Keratinocyte (primary cell): ENCODE results near the gene LCOR. TPM values are rescaled to one million over a fixed set of nuclear protein-coding genes. Genes with fewer than 3 reads are reported as not detected.

ENCODE experiments used
- DNase-seq: peaks from one replicate; pipeline ENCODE4 v3.0.0-alpha.2; 2011; ENCODE audit warnings: low read depth, missing footprints, low spot score
- FAIRE-seq: peaks from 2 replicates; lab custom pipeline; 2011; peaks lifted over from hg19 to GRCh38; lab: Jason Lieb, UNC
- H2AFZ ChIP-seq: 2 replicates; pipeline ENCODE4 v1.6.0; 2012; ENCODE audit warnings: low read length, control low read depth, inconsistent platforms; ENCODE audit not compliant: control insufficient read depth
- H3K27ac ChIP-seq: 2 replicates; pipeline ENCODE4 v1.5.1; 2011; ENCODE audit warnings: low read length; ENCODE audit not compliant: control insufficient read depth, insufficient read depth
- H3K27me3 ChIP-seq: 3 replicates; pipeline ENCODE4 v1.6.0; 2011; ENCODE audit warnings: low read length; ENCODE audit not compliant: control insufficient read depth, insufficient read depth; ENCODE audit errors: extremely low read depth
- H3K36me3 ChIP-seq, 2 experiments: 2 replicates in 1 of 2; 3 replicates in 1 of 2; pipeline ENCODE4 v1.5.1; 2011; ENCODE audit warnings: low read length in 2 of 2, mild to moderate bottlenecking in 1 of 2; ENCODE audit not compliant: control insufficient read depth in 2 of 2, insufficient read depth in 2 of 2; ENCODE audit errors: extremely low read depth in 1 of 2
- H3K4me1 ChIP-seq: 3 replicates; pipeline ENCODE4 v1.5.1; 2011; ENCODE audit warnings: low read length; ENCODE audit not compliant: control insufficient read depth, insufficient read depth; ENCODE audit errors: extremely low read depth
- H3K4me2 ChIP-seq: 3 replicates; pipeline ENCODE4 v1.6.0; 2011; ENCODE audit warnings: low read depth, low read length; ENCODE audit not compliant: control insufficient read depth, insufficient read depth; ENCODE audit errors: extremely low read depth
- H3K4me3 ChIP-seq, 3 experiments: fragments of 200-600 bp in 1 of 3; sonication (generic) in 1 of 3; 2 replicates in 2 of 3; 3 replicates in 1 of 3; pipeline ENCODE4 v1.5.1; 2011 to 2016; ENCODE audit warnings: low read length in 3 of 3, mild to moderate bottlenecking in 3 of 3, control low read depth in 2 of 3, inconsistent platforms in 1 of 3, low read depth in 1 of 3, mixed read lengths in 1 of 3, mixed run types in 1 of 3, moderate library complexity in 1 of 3; ENCODE audit not compliant: control insufficient read depth in 2 of 3, insufficient read depth in 2 of 3; ENCODE audit errors: extremely low read depth in 1 of 3
- H3K79me2 ChIP-seq: 2 replicates; pipeline ENCODE4 v1.6.0; 2012; ENCODE audit warnings: low read length; ENCODE audit not compliant: control insufficient read depth, insufficient read depth
- H3K9ac ChIP-seq: 3 replicates; pipeline ENCODE4 v1.6.0; 2011; ENCODE audit warnings: low read length; ENCODE audit not compliant: control insufficient read depth, insufficient read depth; ENCODE audit errors: extremely low read depth
- H3K9me1 ChIP-seq: 3 replicates; pipeline ENCODE4 v1.6.0; 2011; ENCODE audit warnings: low read length; ENCODE audit not compliant: control insufficient read depth, insufficient read depth; ENCODE audit errors: extremely low read depth
- H3K9me3 ChIP-seq: 2 replicates; pipeline ENCODE4 v1.5.1; 2012; ENCODE audit warnings: low read depth, low read length; ENCODE audit not compliant: control insufficient read depth
- H4K20me1 ChIP-seq: 3 replicates; pipeline ENCODE4 v1.6.0; 2011; ENCODE audit warnings: low read length; ENCODE audit not compliant: control insufficient read depth, insufficient read depth; ENCODE audit errors: extremely low read depth
- CTCF ChIP-seq, 3 experiments: IDR thresholded peaks in 1 of 3; conservative IDR thresholded peaks in 1 of 3; optimal IDR thresholded peaks in 1 of 3; 2 replicates in 2 of 3; 3 replicates in 1 of 3; pipeline versions ENCODE3 to v1.5.1; 2011; ENCODE audit warnings: low read length in 3 of 3, mild to moderate bottlenecking in 3 of 3, moderate library complexity in 2 of 3, control low read depth in 1 of 3, inconsistent platforms in 1 of 3; ENCODE audit not compliant: insufficient read depth in 2 of 3; ENCODE audit errors: extremely low read depth in 1 of 3
- EZH2 ChIP-seq: IDR thresholded peaks from one replicate; pipeline ENCODE4 v1.6.1; 2012; ENCODE audit warnings: inconsistent platforms, mild to moderate bottlenecking, low read length, moderate library complexity
- dilution Hi-C: fragments of 300-500 bp; cut with MboI; formaldehyde crosslinking; loops from one replicate; pipeline ENCODE4 v1.7.0; 2020; ENCODE audit warnings: low sequenced_read_pairs; ENCODE audit not compliant: extremely low pct_ligation_motif_present
- polyA plus RNA-seq, 5 experiments: library from polyadenylated mRNA; depleted of rRNA in 3 of 5; stranded (reverse) in 3 of 5; stranded (forward) in 1 of 5; unstranded in 1 of 5; fragments of >200 nt; gene quantifications; 1 replicate in 1 of 5; 2 replicates in 3 of 5; 3 replicates in 1 of 5; pipeline versions ENCODE4 v1.2.1 to v1.2.3, GENCODE V29; 2011 to 2012; ENCODE audit warnings: missing spikeins in 2 of 5, low read depth in 1 of 5, low replicate concordance in 1 of 5

The LCOR gene
- polyA plus RNA-seq, 1 donor (not counting 4 experiments of a cell fraction or from before 2014, with no cell fraction given) = 11.4 TPM

GRCh38 chr10:96832721-96833219 lies 672 bp downstream of the LCOR start:
- no peaks in the 10 kb centered on the region for H4K20me1 ChIP-seq
- dilution Hi-C loops = no loop called here
- H3K9ac ChIP-seq = peak overlapping the region; percentile 80
- peak overlapping the region; percentile 62 for H3K27ac ChIP-seq
- H3K36me3 ChIP-seq = no peaks in the 10 kb centered on the region
- no peak for TF ChIP-seq CTCF (optimal IDR thresholded peaks at IDR 0.05 in 1 of 3, IDR thresholded peaks at IDR 0.05 in 1 of 3, conservative IDR thresholded peaks at IDR 0.05 in 1 of 3; ENCODE audit: extremely low read depth in 1 of 3, insufficient read depth in 2 of 3, low read length in 3 of 3)
- no peak for TF ChIP-seq EZH2
- H3K9me1 ChIP-seq = no peaks in the 10 kb centered on the region
- H3K9me3 ChIP-seq = no peaks in the 10 kb centered on the region
- peaks cover 23% of the 10 kb centered on the region for H3K4me1 ChIP-seq
- H3K27me3 ChIP-seq = no peaks in the 10 kb centered on the region
- H3K4me2 ChIP-seq = peak overlapping the region; percentile 98
- no peak for DNase-seq
- peaks cover 50% of the 10 kb centered on the region for H3K79me2 ChIP-seq
- peak overlapping the region; percentile 84 to 91 (median 86) for H3K4me3 ChIP-seq
- H2AFZ ChIP-seq = no peak overlapping the region
- FAIRE-seq = no peak

- H3K9ac ChIP-seq = peak overlapping the region; percentile 80
- H3K79me2 ChIP-seq = peaks cover 57% of the 10 kb centered on the region
- DNase-seq = no peak
- H3K36me3 ChIP-seq = no peaks in the 10 kb centered on the region
- no peaks in the 10 kb centered on the region for H3K9me3 ChIP-seq
- peaks cover 23% of the 10 kb centered on the region for H3K4me1 ChIP-seq
- H2AFZ ChIP-seq = no peak overlapping the region
- H3K27me3 ChIP-seq = no peaks in the 10 kb centered on the region
- H3K27ac ChIP-seq = peak overlapping the region; percentile 62
- no peaks in the 10 kb centered on the region for H3K9me1 ChIP-seq
- FAIRE-seq = no peak
- H3K4me2 ChIP-seq = peak overlapping the region; percentile 98
- TF ChIP-seq CTCF (optimal IDR thresholded peaks at IDR 0.05 in 1 of 3, IDR thresholded peaks at IDR 0.05 in 1 of 3, conservative IDR thresholded peaks at IDR 0.05 in 1 of 3; ENCODE audit: extremely low read depth in 1 of 3, insufficient read depth in 2 of 3, low read length in 3 of 3) = no peak
- no peak for TF ChIP-seq EZH2
- peak overlapping the region; percentile 84 to 91 (median 86) for H3K4me3 ChIP-seq
- dilution Hi-C loops = no loop called here
- no peaks in the 10 kb centered on the region for H4K20me1 ChIP-seq
These were observed 1.3 kb downstream of the LCOR start for GRCh38 chr10:96833220-96834001.
